CD4-positive, alpha-beta T cell treated with Interleukin-15 for 1 hour (primary cell): ENCODE data around the gene GPRIN3.
A peak's percentile ranks its signal among the peaks of the same experiment; 100 is the strongest.

Experiments used
- DNase-seq: peaks from one replicate; pipeline ENCODE4 v3.0.0-alpha.2; 2020

The GPRIN3 gene

DNA sequence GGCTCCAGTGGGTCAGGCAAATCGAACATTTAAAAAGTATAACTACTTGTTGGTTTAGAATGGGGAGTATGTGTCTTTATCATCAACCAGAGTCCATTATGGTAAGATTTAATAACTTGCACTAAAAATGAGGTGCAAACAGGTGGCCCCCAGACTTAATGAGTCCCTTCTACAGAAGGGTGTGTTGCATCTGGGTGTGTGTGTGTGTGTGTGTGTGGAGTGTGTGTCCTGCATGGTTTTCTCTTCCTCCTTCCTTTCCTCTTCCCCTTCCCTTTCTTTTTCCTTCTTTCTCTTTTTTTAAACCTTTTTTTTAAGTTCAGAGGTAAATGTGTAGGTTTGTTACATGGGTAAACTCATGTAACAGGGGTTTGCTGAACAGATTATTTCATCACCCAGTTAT lies 53.7 kb downstream of the GPRIN3 start:
- DNase-seq: no peak

DNA sequence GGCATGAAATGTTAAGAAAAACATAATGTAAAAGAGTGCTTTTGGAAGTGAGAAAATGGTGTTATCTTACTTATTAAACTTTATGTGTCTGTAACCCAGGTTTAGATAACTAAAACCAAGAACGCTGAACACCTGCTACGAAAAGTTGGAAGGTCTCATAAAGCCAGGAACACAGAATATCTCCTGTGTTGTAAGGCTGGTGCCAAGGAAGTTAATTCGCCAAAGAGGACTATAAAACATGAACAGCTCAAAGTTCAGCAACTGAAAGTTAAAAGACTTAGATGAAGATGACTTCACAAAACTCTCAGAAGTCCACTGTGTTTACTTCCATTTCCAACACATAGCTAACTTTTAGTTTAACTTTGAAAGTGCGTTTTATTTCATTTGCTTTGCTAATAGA lies 54.3 kb downstream of the GPRIN3 start:
- DNase-seq: no peak

DNA sequence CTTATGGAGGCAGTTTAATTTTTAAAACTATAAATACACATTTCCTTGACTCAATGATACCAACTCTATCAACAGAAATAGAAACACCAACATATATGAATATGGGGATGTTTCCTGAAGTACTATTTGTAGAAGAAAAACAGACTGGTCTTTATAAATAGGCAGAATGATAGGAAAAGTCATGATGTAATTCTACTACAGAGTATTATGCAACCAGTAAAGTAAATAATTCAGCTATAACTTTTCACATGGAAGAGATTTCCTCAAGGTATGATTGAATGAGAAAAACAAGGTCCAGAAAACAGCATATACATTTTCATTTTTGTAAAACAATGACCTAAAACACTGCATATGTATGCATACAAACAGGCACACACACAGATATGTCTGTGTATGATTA lies 56.2 kb downstream of the GPRIN3 start:
- DNase-seq: no peak

DNA sequence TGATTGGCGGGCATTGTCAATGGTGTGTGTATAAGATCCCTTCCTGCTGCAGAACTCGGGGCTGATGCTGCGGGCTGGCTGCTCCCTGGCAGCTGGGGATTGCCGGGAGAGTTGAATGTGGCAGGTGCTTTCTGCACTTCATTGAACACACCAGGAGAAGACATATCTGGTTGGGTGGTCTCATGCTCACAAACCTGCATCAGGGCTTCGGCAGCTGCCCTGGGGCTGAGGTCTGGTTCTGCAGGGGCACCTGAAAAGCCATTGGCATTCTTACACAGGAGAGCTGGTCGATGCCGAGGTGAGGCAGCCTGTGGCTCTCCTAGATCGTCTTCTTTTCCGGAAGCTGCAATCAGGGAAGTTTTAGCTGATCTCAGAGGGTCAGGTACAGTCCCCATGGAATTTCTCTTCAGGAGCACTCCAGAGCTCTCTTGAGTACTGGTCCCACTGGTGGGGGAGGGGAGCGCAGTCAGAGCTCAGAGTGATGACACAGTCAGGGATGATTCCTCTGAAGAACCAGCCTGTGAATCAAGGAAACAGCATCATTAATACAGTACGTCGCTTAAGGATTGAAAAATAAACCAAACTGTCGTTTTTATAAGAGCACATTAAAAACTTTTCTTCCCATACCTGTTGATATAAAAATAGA lies 57.8 kb downstream of the GPRIN3 start:
- no peak for DNase-seq

DNA sequence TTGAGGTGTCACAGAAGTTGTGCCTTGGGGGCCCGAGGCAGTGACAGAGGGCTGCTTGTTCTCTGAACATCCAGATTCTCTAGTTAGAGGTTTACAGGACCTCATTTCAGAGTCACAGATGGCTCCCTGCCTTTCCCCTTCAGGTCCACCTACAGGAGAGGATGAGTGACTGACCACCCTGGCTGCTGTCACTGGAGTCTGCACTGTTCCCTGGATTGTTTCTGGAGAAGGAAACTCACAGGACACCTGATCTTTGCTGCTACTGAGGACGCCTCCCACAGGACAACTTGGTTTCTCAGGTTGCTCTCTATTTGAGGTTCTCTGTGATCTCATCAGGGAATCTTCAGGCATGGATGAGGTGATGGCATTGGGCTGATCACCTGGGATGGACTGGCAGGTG lies 58.3 kb downstream of the GPRIN3 start:
- no peak for DNase-seq

DNA sequence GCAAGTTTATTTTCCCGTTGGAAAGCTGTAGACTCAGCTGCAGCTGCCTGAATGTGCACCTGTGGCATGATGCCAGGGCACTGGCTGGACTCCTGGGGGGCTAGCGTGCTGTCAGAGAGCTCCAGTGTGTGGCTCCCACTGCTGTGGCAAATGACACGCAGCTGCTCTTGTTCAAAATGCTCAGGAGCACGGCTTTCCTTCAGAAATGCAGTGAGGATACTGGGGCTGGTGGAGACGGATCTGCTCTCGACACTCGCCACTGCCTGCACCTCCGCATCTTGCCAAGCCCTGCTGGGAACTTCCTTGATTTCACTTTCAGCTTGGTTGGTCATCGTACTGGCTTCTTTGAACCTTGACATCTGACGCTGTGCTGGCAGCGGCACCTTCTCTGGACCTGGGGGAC lies 58.7 kb downstream of the GPRIN3 start:
- no peak for DNase-seq

DNA sequence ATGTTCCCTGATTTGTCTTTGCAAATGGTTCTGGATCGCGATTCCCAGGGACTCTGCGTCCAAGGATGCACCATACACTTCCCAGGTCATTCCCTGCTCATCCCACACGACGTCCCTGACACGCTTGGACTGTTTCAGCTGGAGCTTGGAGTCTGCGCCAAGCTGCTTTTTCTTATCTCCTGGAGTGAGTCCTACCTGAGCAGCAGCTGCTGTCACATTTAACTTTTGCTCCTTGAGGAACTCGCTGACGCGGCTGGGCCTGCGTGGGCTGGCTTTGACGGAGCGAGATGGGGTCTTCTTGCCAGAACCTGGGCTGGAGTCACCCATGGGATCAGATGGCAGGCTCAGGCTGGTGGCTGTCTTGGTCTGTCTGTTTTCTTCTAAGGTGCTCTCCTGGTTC lies 59.6 kb downstream of the GPRIN3 start:
- no peak for DNase-seq

DNA sequence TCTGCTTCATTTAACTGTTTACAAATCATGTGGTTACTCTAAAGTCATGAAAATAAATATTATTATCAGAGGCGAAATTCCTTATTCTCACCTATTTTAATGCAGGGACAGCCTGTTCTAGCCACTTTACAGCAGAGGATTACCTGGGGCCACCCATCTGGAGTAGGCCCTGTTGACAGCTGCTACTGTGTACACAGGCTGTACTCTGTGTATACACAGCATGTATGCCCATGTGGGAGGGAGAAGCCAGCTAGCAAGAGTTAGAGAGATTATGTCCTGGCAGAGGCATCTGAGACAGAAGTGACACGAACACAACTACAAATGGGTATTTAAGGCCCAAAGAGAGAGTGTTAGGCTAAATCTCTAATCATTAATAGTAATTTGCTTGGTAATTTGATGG lies 62.1 kb downstream of the GPRIN3 start:
- no peak for DNase-seq

DNA sequence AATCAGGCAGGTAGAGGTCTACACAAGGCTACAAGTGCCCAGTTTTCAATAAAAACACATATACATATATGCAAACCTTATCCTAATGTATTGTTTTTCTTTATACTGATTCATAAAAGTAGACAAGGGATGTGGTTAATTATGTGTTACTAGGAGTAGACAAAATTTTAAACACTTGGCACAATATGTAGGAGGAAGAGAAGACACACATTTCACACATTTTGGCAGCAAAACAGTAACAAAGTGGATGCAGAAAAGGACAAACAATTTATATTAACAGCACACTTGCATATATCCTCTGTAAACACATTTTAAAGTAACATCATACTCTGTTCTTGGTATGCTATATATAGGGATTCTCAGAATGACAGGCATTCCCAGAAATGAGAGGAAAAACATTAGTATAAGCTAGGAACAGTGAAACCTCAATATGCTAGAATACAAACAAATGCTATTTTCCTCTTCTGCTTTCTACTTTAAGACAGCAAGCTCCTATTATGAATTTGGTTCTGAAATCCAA lies 63.8 kb downstream of the GPRIN3 start:
- no peak for DNase-seq

DNA sequence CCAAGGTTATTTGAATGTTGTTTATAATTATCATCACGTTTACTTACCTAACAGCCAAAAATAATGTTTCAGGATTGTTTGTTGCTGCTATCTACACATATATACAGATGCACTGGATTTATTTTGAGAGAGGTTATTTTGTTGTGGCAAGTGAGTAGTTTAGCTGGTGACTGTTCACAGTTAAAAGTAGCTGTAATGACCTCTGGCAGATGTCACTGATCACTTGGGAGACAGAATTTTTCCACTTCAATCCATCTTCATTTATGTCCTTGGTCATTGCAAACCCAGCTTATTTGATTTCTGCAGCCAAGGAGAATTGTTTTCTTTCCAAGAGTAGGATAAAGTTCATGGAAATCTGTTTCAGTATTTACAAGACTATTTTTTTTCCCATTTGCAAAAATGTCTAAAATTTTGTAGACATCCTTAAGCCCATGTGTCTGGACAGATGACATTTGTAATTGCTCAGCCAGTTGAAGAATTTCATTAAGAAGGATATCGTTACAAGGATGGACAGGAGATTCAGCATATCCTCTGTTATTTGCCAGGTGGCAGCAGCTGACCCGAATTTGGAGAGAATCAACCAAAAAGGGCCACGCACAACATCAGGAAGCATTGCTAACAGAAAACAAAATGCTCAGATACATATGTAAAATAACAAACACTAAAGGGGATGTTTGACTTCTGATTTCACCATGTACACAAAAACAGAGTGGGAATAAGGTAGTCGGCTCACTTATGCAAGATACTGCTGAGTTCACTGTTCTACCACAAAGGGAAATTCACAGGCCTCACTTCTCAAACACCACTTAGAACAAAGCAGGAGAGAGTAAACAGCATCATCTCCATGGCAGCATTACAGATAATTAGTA lies 64.5 kb downstream of the GPRIN3 start:
- DNase-seq: peak; percentile 19

DNA sequence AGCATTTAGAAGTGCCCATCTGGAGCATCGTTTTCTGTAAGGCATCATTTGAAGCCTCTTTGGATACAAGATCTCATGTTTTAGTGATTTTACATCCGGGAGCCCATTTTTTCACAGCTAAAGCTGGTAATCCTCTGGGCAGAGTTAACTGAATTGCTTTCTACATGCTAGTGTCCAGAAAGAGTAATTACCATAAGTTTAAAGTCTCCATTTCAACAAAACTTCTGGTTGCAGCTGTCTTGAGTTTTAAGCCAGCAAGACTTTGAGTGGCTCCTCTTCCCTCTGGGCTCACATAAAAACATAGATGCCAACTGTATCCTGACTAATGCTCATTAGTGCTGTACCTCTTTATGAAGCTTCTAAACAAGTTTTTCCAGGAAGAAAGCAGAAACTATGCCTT lies 65.4 kb downstream of the GPRIN3 start:
- no peak for DNase-seq

DNA sequence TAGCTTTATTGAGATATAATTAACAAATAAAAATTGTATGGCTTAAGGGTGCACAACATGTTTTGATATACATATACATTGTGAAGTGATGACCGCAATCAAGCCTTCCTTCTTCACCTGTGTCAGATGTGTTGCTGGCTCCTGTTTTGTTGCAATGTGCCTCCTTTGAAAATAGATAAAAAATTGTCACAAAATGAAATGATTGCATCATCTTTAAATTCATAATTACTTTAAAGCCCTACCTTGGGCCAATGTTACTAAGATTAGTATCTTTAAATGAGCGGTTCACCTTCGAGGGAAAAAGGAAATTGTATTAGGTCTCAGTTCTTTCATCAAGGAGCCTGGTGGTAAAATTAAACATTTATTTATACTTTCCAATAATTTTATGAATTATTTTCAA lies 77.3 kb downstream of the GPRIN3 start:
- DNase-seq: no peak

DNA sequence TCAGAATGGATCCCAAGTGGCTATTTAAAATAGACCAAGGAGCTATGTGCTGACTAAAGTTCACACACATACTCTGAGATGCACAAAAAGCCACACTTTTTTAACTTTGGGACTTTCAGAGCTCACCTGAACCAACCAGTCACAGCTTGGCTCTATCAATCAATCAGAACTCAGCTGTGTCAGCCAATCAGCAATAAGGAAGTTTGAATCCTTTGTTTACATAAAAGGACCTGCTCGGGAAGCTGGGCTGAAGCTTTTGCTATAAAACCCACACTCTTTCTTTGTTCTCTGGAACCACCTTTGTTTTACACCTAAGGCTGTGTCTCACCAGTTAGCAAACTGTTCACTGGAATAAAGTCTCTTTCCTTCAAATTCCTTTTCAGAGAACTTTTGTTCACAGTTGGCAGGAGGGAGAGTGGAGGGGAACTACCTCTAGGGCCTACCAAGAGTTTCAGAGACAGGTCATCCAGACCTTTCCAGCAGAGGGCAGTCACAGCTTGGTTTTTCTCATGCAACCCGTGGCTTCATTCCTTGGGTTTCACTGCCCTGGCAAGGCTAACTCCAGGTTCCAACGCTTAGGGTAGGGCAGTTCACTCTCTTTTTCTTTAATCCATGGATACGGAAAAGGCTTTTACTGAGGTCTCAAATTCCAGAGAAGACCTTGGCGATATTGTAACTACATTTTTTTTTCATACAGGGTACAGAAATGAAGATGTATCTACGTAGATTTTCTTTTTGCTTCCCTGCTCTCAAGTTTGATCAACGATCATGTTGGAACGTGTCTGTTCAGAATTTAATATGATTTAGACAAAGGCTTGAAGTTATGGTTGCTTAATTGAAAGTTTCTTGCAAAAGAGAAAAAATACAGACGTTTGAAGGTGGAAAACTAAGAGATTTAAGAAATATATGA lies 80.7 kb downstream of the GPRIN3 start:
- peak; percentile 74 for DNase-seq

DNA sequence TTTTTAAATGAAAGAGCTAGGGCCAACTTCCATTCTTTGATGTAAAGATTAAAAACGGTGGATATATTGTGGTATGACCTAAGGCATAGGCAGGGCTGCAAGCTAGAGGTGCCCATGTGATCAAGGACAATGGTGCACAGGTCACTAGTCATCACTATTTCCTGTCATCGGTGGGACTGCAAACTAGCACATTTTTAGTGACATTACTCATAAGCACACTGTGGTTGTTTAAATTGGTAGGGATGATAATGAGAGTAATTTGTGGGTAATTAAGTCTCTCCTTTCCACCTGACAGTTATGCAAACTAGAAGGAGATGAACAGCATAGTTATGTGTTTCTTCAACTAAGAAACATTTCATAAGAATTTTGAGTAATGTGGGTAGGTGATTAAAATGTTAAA lies 85.4 kb downstream of the GPRIN3 start:
- DNase-seq: no peak

DNA sequence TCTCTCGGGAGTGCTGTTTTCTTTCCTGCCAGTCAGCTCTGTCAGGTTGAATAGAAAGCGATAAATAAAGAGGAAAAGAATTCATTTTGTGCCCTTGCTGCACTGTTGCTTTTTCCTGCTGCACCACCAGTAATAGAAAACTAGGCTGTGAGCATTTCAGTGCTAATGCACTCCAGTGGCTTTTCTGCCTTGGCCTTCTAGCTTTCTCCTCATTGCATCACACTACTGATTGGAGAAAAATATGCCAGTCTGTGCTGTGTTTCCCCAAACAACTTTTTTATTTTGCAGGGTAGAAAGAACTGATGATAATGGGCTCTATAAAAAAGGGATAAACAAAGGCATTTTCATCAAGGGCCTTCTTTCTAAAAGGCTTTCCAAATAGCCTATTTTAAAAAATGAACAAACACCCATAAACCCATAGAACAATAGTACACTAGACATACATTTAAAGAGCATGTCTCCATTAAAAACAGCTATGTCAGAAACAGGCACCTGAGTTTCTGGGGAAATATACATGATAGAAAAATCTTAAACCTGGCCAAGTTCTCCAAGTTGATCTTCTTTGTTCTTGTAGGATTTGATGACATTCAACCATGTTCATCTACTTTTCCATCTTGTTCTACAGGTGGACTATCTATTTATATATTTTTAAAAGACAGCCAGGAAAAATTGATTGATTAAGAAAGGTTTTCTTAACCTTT lies 86.3 kb downstream of the GPRIN3 start:
- no peak for DNase-seq

DNA sequence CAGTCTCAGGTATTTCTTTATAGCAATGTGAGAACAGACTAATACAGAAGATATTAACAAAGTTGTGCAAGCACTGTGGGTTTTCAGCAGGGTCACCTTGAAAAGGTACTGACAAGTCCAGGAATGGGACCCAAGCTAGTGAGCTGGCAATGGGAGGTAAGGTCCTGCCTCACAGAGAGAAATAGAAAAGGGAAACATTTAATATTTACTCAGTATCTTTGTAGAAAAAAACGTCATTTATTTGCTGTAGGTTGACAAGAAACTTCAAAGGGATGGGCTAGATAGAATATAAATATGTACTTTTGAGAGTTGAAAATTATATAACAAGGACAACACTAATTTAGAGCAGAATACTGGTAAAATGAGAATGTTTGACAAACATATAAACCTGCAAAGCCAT lies 89.0 kb downstream of the GPRIN3 start:
- no peak for DNase-seq

DNA sequence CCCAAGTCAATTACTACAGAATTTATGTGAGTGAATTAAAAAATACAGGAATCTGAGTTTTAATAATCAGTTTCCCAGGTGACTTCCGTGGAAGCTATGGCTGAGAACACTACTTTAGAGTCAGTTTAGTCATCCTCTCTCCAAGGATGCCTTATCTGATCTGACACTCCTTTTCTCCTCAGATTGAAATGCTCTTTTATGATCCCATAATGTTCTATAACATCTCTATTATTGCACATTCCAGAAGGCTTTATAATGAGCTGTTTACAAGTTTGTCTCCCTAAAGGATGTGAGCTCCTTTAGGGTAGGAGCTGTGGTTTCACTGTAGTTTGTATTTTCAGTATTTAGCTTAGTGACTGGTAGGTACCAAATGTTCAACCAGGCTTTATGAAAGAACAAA lies 90.0 kb downstream of the GPRIN3 start:
- no peak for DNase-seq

DNA sequence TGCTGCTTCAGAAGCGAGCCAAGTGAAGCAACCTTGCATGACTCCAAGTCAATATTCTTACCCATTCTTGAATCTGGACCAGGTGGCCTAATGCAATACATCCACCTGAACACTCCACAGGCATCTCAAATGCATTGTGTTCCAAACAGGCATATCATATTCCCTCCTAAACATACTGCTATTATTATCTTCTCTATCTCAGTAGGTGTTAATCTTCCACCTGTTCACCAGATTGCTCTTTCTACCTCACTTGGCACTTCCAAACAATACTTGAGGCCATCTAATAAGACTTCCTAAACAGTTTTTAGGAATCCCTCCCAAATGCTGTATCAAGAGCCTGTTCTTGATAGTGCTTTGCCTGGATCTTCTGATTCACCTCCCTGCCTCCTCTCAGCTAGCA lies 90.7 kb downstream of the GPRIN3 start:
- DNase-seq: no peak

DNA sequence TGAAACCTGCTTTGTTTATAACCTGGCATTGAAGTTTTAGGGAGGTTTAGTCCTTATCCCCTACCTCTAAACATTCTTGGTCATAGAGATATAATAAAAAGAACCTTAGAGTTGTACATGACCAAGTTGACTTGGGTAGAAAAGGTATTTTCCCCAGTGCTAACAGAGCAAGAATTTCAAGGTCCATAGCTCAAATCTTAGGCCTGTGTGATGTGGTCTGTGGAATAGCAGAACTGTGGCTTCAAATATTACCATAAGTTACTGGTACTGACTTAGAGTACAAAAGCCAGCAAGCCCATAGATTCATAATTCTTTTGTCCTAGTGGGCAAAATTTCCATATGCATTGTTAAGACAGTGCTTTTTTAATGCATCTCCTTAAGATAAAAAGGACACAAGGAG lies 91.2 kb downstream of the GPRIN3 start:
- no peak for DNase-seq

DNA sequence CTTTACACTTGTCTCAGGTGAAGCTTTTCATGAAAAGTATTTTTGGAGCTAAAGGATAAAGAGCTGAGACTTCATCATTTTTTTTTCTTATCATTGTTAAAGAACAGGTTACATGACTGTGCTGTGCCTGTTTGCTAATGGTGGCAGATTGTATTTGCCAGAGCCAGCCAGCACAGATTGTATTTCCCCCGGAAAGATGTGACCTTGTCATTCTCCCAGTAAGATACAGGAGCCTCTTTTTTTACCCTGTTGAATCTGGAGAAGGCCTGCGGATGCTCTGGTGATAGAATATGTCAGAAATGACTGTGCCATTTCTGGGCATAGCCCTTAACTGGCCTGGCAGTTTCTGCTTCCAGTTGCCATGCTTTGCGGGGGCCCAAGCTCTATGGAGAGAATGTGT lies 91.9 kb downstream of the GPRIN3 start:
- DNase-seq: no peak

DNA sequence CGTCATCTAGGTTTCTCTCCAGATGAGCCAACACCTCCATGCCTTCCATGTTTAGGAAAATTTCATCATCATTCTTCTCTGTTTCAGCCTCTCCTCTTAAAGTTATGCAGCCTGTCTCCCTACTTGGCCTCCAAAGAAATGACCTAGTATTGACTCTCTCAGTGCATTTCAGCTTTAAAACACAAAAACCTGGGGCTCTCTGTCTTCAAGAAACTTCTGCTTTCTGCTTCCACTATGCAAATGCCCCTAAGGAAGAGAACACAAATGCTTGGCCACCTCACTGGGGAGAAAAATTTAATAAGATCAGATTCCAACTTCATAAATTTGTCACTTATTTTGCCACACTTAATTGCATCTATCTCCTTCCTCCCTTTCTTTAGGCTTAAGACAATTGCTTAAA lies 93.3 kb downstream of the GPRIN3 start:
- no peak for DNase-seq

DNA sequence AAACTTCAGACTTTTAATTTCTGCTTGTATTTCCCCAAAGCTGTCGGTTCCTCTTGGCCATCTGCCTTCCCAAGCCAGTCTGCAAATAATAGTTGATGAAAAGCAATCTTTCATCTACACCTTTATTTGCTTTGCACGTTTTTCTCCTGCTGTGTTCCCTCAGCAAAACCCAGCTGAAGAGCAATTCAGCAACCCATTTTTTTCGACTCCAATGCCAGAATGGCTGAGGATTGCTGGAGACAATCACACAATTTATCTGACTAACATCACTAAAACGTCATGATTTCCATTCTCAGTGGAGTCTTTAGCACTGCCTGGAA lies 94.3 kb downstream of the GPRIN3 start:
- no peak for DNase-seq
